ENCODE results near the gene HECTD2. TPM values are rescaled to one million over a fixed set of nuclear protein-coding genes. Genes with fewer than 3 reads are reported as not detected.
A peak's percentile ranks its signal among the peaks of the same experiment; 100 is the strongest.
"Not testable (repeated sequence)": the region's sequence is repeated elsewhere in the genome, so short reads cannot be mapped to it uniquely, and the experiment has no call there.

Gene HECTD2
- total RNA-seq, 1 donor from 2014 or later, result 22.1 TPM

GRCh38 chr10:91528768-91529167 is 118.6 kb downstream of the HECTD2 start:
- no peak overlapping the region for H3K4me3 Mint-ChIP-seq (ENCODE audit: unreplicated experiment)
- no peaks in the 10 kb centered on the region for H3K36me3 Mint-ChIP-seq (ENCODE audit: unreplicated experiment)

GRCh38 chr10:91534789-91535188 is 124.6 kb downstream of the HECTD2 start:
- not testable (repeated sequence) for H3K4me1 Mint-ChIP-seq (ENCODE audit: unreplicated experiment); H3K36me3 Mint-ChIP-seq (ENCODE audit: unreplicated experiment); DNase-seq (ENCODE audit: extremely low spot score, unreplicated experiment); H3K27me3 Mint-ChIP-seq (ENCODE audit: unreplicated experiment); H3K9me3 Mint-ChIP-seq (ENCODE audit: unreplicated experiment); H3K27ac Mint-ChIP-seq (ENCODE audit: unreplicated experiment); H3K4me3 Mint-ChIP-seq (ENCODE audit: unreplicated experiment)

More at GRCh38 chr10:91528768-91529167, 118.6 kb downstream of the HECTD2 start:
- H3K4me1 Mint-ChIP-seq (ENCODE audit: unreplicated experiment), result no peaks in the 10 kb centered on the region
- H3K27ac Mint-ChIP-seq (ENCODE audit: unreplicated experiment), result no peak overlapping the region
- DNase-seq (ENCODE audit: extremely low spot score, unreplicated experiment), result peak; percentile 27
- no peak for TF ChIP-seq CTCF (IDR thresholded peaks at IDR 0.05)
- no peaks in the 10 kb centered on the region for H3K27me3 Mint-ChIP-seq (ENCODE audit: unreplicated experiment)
- H3K9me3 Mint-ChIP-seq (ENCODE audit: unreplicated experiment), result no peaks in the 10 kb centered on the region

GRCh38 chr10:91536111-91536510 is 126.0 kb downstream of the HECTD2 start:
- Mint-ChIP-seq H3K4me3 (ENCODE audit: unreplicated experiment) (no peak overlapping the region), H3K27ac (ENCODE audit: unreplicated experiment) (no peak overlapping the region), H3K36me3 (ENCODE audit: unreplicated experiment) (no peaks in the 10 kb centered on the region), H3K27me3 (ENCODE audit: unreplicated experiment) (no peaks in the 10 kb centered on the region), H3K9me3 (ENCODE audit: unreplicated experiment) (no peaks in the 10 kb centered on the region), H3K4me1 (ENCODE audit: unreplicated experiment) (peaks cover 9% of the 10 kb centered on the region)
- TF ChIP-seq CTCF (IDR thresholded peaks at IDR 0.05), result no peak
- no peak for DNase-seq (ENCODE audit: extremely low spot score, unreplicated experiment)

GRCh38 chr10:91536733-91537132 is 126.6 kb downstream of the HECTD2 start:
- Mint-ChIP-seq H3K27ac (ENCODE audit: unreplicated experiment) (no peak overlapping the region), H3K4me3 (ENCODE audit: unreplicated experiment) (no peak overlapping the region), H3K27me3 (ENCODE audit: unreplicated experiment) (no peaks in the 10 kb centered on the region), H3K4me1 (ENCODE audit: unreplicated experiment) (peaks cover 15% of the 10 kb centered on the region), H3K36me3 (ENCODE audit: unreplicated experiment) (no peaks in the 10 kb centered on the region), H3K9me3 (ENCODE audit: unreplicated experiment) (no peaks in the 10 kb centered on the region)
- no peak for DNase-seq (ENCODE audit: extremely low spot score, unreplicated experiment)
- no peak for TF ChIP-seq CTCF (IDR thresholded peaks at IDR 0.05)

GRCh38 chr10:91537614-91538383 is 127.7 kb downstream of the HECTD2 start:
- H3K4me3 Mint-ChIP-seq (ENCODE audit: unreplicated experiment), result no peak overlapping the region
- DNase-seq (ENCODE audit: extremely low spot score, unreplicated experiment), result no peak
- no peaks in the 10 kb centered on the region for H3K36me3 Mint-ChIP-seq (ENCODE audit: unreplicated experiment)
- TF ChIP-seq CTCF (IDR thresholded peaks at IDR 0.05), result no peak
- peaks cover 23% of the 10 kb centered on the region for H3K4me1 Mint-ChIP-seq (ENCODE audit: unreplicated experiment)
- H3K9me3 Mint-ChIP-seq (ENCODE audit: unreplicated experiment), result no peaks in the 10 kb centered on the region
- H3K27me3 Mint-ChIP-seq (ENCODE audit: unreplicated experiment), result no peaks in the 10 kb centered on the region
- no peak overlapping the region for H3K27ac Mint-ChIP-seq (ENCODE audit: unreplicated experiment)

All from osteocyte (in vitro differentiated cells).